ENCODE data around the gene SPEM3. TPM values are rescaled to one million over a fixed set of nuclear protein-coding genes. Genes with fewer than 3 reads are reported as not detected.

SPEM3 gene
- total RNA-seq, 1 donor, result not detected

DNA sequence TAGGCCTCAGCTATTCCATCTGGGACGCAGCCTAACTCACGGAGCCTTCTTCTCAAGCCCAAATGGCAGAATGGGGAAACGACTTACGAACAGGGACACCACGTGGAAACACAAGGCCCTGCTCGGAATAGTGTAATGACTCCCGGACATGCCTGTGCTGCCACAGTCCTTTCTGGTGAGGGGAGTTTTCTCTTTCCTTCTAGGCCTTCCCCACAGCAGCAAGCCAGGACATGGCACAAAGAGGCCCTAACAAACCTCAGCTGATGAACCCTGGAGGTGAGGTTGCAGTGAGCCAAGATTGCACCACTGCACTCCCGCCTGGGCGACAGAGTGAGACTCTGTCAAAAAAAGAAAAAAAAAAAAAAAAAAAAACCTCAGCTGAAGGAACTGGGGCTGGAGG lies 35.4 kb downstream of the SPEM3 start:
- no peak overlapping the region for H3K4me3 ChIP-seq (ENCODE audit: low read depth, low read length)
- no peak for TF ChIP-seq CTCF (IDR thresholded peaks at IDR 0.05; ENCODE audit: insufficient read depth, low read depth, low read length)
- no peak for DNase-seq (ENCODE audit: low read depth)

DNA sequence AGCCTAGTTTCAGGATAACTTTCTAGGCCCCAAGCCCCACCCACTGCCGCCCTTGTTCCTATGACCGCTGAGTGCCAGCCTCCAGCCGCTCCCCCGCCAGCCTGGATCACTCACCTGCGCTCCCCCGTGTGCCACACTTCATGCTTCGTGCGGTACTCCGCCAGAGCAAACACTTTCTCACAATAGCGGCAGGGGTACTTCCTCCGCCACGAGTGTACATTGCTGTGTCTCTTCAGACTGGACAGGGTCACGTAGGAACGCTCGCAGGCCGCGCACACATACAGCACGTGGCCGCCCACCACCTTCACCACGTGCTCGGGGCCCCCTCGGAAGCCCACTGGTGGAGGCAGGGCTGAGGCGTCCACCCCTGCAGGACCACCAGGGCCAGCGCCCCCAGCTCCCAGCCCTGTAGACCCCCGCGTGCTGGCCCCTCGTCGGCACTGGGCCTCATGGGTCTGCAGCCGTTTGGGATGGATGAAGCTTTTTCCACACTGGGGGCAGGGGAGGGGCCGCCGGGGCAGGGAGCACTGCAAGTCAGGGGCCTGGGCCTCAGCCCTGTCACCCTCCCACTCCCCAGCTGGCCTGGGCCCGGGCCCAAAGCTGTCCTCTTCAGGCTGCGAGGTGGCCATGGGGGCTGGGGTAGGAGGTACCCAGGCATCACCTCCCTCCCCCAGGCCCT lies 37.1 kb downstream of the SPEM3 start:
- no peak for DNase-seq (ENCODE audit: low read depth)
- H3K4me3 ChIP-seq (ENCODE audit: low read depth, low read length), result no peak overlapping the region
- TF ChIP-seq CTCF (IDR thresholded peaks at IDR 0.05; ENCODE audit: insufficient read depth, low read depth, low read length), result no peak

DNA sequence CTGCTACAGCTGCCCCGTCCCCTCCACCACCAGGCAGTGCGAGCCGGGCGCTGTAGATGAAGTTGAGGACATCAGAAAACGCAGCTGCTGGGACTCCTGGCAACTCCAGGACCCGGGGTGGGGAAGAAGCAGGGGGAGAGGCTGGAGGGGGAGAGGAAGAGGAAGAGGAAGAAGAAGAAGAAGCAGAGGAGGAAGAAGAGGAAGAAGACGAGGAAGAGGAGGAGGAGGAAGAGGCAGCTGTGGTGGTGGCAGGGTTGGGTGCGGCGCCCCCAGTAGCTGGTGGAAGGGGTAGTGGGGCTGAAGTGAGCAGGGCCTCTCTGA lies 37.6 kb downstream of the SPEM3 start:
- no peak for DNase-seq (ENCODE audit: low read depth)
- no peak for TF ChIP-seq CTCF (IDR thresholded peaks at IDR 0.05; ENCODE audit: insufficient read depth, low read depth, low read length)
- no peak overlapping the region for H3K4me3 ChIP-seq (ENCODE audit: low read depth, low read length)

- no peak for TF ChIP-seq CTCF (IDR thresholded peaks at IDR 0.05; ENCODE audit: insufficient read depth, low read depth, low read length)
- peak; percentile 64 for DNase-seq (ENCODE audit: low read depth)
- H3K4me3 ChIP-seq (ENCODE audit: low read depth, low read length), result no peak overlapping the region
These were observed 38.1 kb downstream of the SPEM3 start for GRCh38 chr17:7466639-7467341.

GRCh38 chr17:7467498-7467897 lies 38.8 kb downstream of the SPEM3 start:
- no peak for TF ChIP-seq CTCF (IDR thresholded peaks at IDR 0.05; ENCODE audit: insufficient read depth, low read depth, low read length)
- no peak for DNase-seq (ENCODE audit: low read depth)
- H3K4me3 ChIP-seq (ENCODE audit: low read depth, low read length), result no peak overlapping the region

DNA sequence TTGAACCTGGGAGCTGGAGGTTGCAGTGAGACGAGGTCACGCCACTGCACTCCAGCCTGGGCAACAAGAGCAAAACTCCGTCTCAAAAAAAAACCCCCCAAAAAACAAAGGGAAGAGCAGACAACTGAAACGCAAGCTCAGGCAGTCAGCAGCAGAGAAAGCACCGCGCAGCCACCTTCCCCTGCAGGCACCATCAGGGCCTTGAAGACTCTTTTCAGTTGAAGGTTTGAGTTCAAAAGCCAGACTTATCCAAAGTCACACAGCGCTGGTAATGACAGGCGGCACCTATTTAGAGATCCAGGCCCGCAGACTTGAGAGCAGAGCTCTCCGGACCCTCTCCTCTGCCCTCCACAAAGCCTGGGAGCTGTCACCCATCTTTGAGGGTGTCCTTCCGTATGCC lies 39.6 kb downstream of the SPEM3 start:
- TF ChIP-seq CTCF (IDR thresholded peaks at IDR 0.05; ENCODE audit: insufficient read depth, low read depth, low read length), result no peak
- no peak for DNase-seq (ENCODE audit: low read depth)
- H3K4me3 ChIP-seq (ENCODE audit: low read depth, low read length), result no peak overlapping the region

All from fibroblast of villous mesenchyme (primary cell).